Lung (tissue), 12 donors: Measurements from ENCODE around the gene DNAAF5. TPM values are rescaled to one million over a fixed set of nuclear protein-coding genes. Genes with fewer than 3 reads are reported as not detected.

Experiments
- ATAC-seq: fragments of 200-7000 bp; cut with Tn5 transposase; one replicate; pipeline ENCODE4 v1.9.1; 2020; ENCODE audit warnings: moderate number of reproducible peaks; ENCODE audit not compliant: insufficient read depth, low FRiP score
- DNase-seq, 3 donors: peaks; one replicate each; pipeline ENCODE4 v3.0.0-alpha.2; 2013 to 2017
- H3K27ac ChIP-seq, 2 donors: one replicate each; pipeline ENCODE4 v1.5.1; 2013; ENCODE audit warnings: mild to moderate bottlenecking in 2 of 2, moderate library complexity in 2 of 2, control low read depth in 1 of 2, inconsistent platforms in 1 of 2, low read depth in 1 of 2, low read length in 1 of 2
- H3K27me3 ChIP-seq, 3 donors: one replicate each; pipeline ENCODE4 v1.5.1; 2013; ENCODE audit warnings: low read length in 2 of 3; ENCODE audit not compliant: control insufficient read depth in 3 of 3, insufficient read depth in 3 of 3
- H3K36me3 ChIP-seq, 4 donors: one replicate each; pipeline ENCODE4 v1.5.1; 2013; ENCODE audit warnings: low read length in 4 of 4, mild to moderate bottlenecking in 1 of 4, moderate library complexity in 1 of 4; ENCODE audit not compliant: control insufficient read depth in 4 of 4, insufficient read depth in 4 of 4
- H3K4me1 ChIP-seq, 5 donors: one replicate each; pipeline ENCODE4 v1.5.1; 2013; ENCODE audit warnings: low read length in 5 of 5, mild to moderate bottlenecking in 2 of 5, moderate library complexity in 1 of 5; ENCODE audit not compliant: control insufficient read depth in 5 of 5, insufficient read depth in 5 of 5
- H3K4me3 ChIP-seq: one replicate; pipeline ENCODE4 v1.5.1; 2013; ENCODE audit warnings: mild to moderate bottlenecking, control low read depth, moderate library complexity
- H3K9ac ChIP-seq, 2 donors: one replicate each; pipeline ENCODE4 v1.5.1; 2013; ENCODE audit warnings: low read length in 2 of 2, control low read depth in 1 of 2; ENCODE audit not compliant: insufficient read depth in 1 of 2
- H3K9me3 ChIP-seq, 4 donors: one replicate each; pipeline ENCODE4 v1.5.1; 2013; ENCODE audit warnings: low read length in 3 of 4, mild to moderate bottlenecking in 1 of 4, moderate library complexity in 1 of 4; ENCODE audit not compliant: control insufficient read depth in 4 of 4, insufficient read depth in 3 of 4
- WGBS, 2 donors: extraction: QIAGEN DNeasy Blood & Tissue Kit; methylation state at CpG; one replicate each; pipeline ENCODE4 v1.1.7; 2013; 5-methylcytosine and 5-hydroxymethylcytosine counted together
- polyA plus RNA-seq, 2 donors: library from polyadenylated mRNA; stranded (reverse); fragments of 200-250 nt; gene quantifications; one replicate each; pipeline ENCODE4 v1.2.1, GENCODE V29; 2013
- total RNA-seq, 2 donors: library from RNA; depleted of rRNA in 1 of 2; stranded (reverse); fragments of >200 nt in 1 of 2; gene quantifications; one replicate each; pipeline ENCODE4 v1.2.1, GENCODE V29; 2014 to 2021
- TF ChIP-seq, protein P1 (sequence below): IDR thresholded peaks from 2 replicates; pipeline ENCODE4 v1.5.1; 2012; ENCODE audit warnings: mild to moderate bottlenecking; ENCODE audit errors: control extremely low read depth, extremely low read depth
- donor health status: control.
- donor health status: control.
- donor health status: Bipolar disorder and iron deficiency.
- donor health status: healthy.
- donor health status: DM: yes; HTN: yes; CAD: no.

Gene DNAAF5
- total and polyA plus RNA-seq, 4 donors, result 10.2 to 30.2 (median 18.6) TPM

DNA sequence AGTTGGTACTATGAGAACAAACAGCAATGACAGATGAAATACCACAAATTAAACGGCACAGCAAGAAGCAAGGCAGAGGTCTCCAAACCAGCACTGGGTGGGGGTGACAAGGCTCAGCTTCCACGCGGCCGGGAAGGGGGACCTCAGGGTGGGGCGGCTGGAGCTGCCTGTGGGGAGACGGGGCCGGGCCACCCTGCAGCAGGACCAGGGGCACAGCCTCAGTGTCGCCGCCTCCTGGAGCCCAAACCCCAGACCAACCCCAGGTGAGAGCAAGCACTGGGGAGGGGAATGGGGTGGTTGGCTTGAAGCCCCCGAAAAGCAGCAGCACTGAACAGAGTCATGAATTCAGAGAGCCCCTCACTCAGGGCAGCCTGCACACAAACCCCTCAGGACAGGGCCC is 49.9 kb downstream of the DNAAF5 start:
- TF ChIP-seq, protein P1, sequence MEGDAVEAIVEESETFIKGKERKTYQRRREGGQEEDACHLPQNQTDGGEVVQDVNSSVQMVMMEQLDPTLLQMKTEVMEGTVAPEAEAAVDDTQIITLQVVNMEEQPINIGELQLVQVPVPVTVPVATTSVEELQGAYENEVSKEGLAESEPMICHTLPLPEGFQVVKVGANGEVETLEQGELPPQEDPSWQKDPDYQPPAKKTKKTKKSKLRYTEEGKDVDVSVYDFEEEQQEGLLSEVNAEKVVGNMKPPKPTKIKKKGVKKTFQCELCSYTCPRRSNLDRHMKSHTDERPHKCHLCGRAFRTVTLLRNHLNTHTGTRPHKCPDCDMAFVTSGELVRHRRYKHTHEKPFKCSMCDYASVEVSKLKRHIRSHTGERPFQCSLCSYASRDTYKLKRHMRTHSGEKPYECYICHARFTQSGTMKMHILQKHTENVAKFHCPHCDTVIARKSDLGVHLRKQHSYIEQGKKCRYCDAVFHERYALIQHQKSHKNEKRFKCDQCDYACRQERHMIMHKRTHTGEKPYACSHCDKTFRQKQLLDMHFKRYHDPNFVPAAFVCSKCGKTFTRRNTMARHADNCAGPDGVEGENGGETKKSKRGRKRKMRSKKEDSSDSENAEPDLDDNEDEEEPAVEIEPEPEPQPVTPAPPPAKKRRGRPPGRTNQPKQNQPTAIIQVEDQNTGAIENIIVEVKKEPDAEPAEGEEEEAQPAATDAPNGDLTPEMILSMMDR, result no peak
- Histone ChIP-seq H3K36me3 (peaks cover 2 to 27% (median 14%) of the 10 kb centered on the region in 4 donors), H3K9me3 (no peaks in the 10 kb centered on the region), H3K9ac (no peak overlapping the region), H3K27ac (no peak overlapping the region), H3K27me3 (no peaks in the 10 kb centered on the region), H3K4me1 (peaks cover 3 to 9% (median 5%) of the 10 kb centered on the region in 5 donors), H3K4me3 (no peak overlapping the region)
- no peak for ATAC-seq
- no peak for DNase-seq
- 94 to 96% methylated on average over 10 of the region's 10 CpGs for WGBS, 2 donors

DNA sequence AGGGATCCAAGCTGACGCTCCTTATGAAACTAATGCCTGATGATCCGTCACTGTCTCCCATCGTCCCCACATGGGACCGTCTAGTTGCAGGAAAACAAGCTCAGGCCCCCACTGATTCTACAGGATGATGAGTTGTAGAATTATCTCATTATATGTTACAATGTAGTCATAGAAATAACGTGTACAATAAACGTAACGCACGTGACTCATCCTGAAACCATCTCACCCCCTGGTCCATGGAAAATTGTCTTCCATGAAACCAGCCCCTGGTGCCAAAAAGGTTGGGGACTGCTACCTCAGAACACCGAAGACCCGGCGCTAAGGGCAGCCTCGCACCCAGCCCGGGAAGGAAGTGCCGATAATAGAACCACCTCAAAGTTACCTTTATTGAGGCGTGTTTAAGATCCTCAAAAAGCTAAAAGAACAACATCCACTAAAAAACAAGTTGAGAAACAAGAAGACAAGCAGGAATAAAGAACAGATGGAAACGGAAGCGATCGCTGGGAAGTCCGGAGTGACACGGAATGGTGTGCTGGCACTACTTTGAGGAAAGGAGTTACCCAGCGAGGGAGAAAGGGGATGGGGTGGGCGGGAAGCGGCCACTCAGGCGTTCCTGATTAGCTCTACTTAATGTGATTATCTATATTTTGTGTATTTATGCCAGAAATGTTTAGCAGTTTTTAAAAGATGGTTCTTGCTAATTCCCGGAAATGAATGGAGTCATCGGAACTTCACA is 50.7 kb downstream of the DNAAF5 start:
- no peaks in the 10 kb centered on the region for H3K27me3 ChIP-seq
- TF ChIP-seq, protein P1, result no peak
- no peak overlapping the region for H3K4me3 ChIP-seq
- no peaks in the 10 kb centered on the region for H3K9me3 ChIP-seq
- DNase-seq (no peak), ATAC-seq (no peak)
- H3K36me3 ChIP-seq, result peaks cover 2 to 30% (median 14%) of the 10 kb centered on the region in 4 donors
- no peak overlapping the region for H3K9ac ChIP-seq
- no peak overlapping the region for H3K27ac ChIP-seq
- 86 to 90% methylated on average over 26 of the region's 26 CpGs for WGBS, 2 donors
- peaks cover 0 to 5% (median 2%) of the 10 kb centered on the region in 5 donors for H3K4me1 ChIP-seq

DNA sequence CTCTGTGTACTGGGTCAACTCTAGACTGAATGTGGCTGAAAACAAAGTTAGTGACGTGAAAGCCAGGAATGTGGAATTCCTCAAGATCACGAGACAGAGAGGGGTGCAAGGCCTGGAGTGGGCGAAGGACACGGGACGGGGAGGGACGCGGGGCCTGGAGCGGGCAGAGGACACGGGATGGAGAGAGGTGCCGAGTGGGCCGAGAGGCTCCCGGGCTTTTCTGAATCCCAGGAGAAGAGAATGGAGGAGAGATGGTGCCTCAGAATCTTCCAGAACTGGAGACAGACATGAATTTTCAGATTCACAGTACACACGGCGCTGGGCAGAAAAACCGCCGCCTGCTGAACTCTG is 51.2 kb downstream of the DNAAF5 start:
- 88 to 92% methylated on average over 16 of the region's 16 CpGs for WGBS, 2 donors

More for the DNA sequence above, 51.2 kb downstream of the DNAAF5 start:
- TF ChIP-seq, protein P1, result no peak
- no peak overlapping the region for H3K27ac ChIP-seq
- peaks cover 2 to 31% (median 15%) of the 10 kb centered on the region in 4 donors for H3K36me3 ChIP-seq
- DNase-seq (no peak), ATAC-seq (no peak)
- H3K27me3 ChIP-seq, result no peaks in the 10 kb centered on the region
- H3K4me3 ChIP-seq, result no peak overlapping the region
- H3K9ac ChIP-seq, result no peak overlapping the region
- H3K4me1 ChIP-seq, result peaks cover 0 to 5% (median 0%) of the 10 kb centered on the region in 5 donors
- no peaks in the 10 kb centered on the region for H3K9me3 ChIP-seq
